T1000 (cell line): ENCODE measurements around the gene CD96.
A peak's percentile ranks its signal among the peaks of the same experiment; 100 is the strongest.
"Not testable (repeated sequence)": the region's sequence is repeated elsewhere in the genome, so short reads cannot be mapped to it uniquely, and the experiment has no call there.

Experiments used
- DNase-seq: peaks from one replicate; lab custom pipeline; 2025; ENCODE audit warnings: mixed read lengths; lab: John Stamatoyannopoulos, UW

The CD96 gene, protein sequence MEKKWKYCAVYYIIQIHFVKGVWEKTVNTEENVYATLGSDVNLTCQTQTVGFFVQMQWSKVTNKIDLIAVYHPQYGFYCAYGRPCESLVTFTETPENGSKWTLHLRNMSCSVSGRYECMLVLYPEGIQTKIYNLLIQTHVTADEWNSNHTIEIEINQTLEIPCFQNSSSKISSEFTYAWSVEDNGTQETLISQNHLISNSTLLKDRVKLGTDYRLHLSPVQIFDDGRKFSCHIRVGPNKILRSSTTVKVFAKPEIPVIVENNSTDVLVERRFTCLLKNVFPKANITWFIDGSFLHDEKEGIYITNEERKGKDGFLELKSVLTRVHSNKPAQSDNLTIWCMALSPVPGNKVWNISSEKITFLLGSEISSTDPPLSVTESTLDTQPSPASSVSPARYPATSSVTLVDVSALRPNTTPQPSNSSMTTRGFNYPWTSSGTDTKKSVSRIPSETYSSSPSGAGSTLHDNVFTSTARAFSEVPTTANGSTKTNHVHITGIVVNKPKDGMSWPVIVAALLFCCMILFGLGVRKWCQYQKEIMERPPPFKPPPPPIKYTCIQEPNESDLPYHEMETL

DNA sequence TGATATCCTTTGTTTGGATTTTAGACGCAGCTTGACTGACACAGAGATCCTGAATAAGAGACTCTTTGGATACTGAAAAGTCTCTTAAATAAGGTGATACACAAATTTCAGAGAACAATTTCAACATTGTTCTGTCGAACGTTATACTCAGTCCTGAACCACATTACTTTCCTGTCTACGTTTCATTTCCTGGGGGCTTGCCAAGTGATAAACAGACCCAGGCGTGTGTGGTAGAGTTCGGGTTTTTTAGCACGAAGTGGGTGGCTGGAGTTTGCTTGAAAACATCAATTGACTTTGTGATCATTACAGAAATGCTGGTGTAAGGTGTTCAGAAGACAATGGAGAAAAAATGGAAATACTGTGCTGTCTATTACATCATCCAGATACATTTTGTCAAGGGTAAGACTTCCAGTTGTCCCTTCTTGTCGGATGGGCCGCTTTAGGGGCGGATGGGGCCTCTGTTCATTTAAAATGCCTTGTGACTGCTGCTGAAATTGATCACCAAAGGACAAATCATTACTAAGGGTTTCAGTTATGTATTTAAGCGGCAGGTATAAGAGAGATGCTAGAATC is at the start of gene CD96:
Gene CD96 (plus strand): TSS at position 287 of the 573 bp plus-strand sequence. CDS start 52 bp downstream, at position 339.
- no peak for DNase-seq

DNA sequence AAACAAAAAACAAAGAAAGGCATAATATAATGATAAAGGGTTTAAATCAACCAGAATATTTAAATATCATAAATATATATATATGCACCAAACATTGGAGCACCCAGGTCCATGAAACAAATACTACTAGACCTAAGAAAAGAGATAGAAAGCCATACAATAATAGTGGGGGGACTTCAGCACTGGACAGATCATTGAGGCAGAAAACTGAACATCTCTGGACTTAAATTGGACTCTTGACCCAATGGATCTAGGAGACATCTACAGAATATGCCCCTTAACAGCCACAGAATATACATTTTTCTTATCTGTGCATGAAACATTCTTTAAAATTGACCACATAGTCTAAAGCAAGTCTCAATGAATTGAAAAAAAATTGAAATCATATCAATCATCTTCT is 48.7 kb upstream of the CD96 start:
- DNase-seq = no peak

DNA sequence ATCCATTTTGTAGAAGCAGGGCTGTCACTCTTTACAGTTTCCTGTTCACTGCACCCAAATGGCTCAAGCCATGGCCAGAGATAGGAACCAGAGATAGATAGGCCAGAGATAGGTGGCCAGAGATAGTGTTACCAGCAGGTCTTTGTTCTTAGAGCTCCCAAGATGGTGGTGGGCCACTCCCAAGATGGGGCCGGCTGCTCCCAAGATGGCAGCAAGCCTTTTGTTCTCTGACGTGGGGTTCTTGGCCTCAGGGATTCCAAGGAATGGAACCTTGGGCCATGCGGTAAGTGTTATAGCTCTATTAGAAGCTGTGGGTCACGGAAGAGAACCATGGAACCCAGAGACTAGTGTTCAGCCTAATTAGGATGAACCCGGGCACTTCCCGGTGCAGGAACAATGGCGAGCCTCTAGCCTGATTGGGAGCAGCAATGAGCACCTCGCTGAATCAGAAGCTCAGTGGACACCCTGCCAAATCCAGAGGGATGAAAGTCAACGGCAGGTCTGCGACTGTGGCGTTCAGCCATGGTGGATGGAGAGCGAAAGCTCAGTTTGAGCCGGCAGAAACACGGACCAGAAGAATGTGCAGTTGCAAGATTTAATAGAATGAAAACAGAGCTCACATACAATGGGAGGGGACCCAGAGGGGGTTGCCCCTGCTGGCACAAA is 45.0 kb upstream of the CD96 start:
- no peak for DNase-seq

DNA sequence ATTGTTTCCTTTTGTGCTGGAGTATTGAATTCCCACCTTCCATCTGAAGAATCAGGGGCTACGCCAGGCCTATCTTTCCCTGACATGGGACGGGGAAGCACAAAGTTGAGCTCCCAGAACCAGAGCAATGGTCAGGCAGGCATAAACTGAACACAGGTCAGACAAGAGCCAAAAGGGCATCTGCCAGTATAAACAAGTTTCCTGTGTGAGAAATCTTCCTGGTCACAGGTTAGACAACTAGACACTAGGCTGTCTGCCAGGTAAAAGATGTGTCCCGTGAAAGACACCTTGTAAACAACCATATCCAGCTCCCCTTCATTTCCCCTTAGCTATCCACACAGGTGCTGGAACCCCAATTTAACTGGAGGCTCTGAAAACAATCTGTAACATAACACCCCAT is 44.0 kb upstream of the CD96 start:
- DNase-seq = no peak

DNA sequence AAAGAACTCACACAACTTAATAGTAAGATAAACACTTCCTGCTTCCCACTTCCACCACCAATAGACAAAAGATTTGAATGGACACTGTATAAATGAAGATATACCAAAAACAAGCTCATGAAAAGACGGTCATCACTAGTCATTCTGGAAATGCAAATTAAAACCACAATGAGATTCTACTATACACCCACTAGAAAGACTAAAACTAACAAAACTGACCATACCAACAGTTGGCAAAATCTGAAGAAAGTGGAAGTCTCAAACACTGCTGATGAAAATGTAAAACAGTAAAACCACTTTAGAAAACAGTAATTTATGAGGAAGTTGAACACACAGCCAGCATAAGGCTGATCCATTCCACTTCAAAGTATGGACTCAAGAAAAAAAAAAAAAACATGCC is 35.6 kb upstream of the CD96 start:
- no peak for DNase-seq

DNA sequence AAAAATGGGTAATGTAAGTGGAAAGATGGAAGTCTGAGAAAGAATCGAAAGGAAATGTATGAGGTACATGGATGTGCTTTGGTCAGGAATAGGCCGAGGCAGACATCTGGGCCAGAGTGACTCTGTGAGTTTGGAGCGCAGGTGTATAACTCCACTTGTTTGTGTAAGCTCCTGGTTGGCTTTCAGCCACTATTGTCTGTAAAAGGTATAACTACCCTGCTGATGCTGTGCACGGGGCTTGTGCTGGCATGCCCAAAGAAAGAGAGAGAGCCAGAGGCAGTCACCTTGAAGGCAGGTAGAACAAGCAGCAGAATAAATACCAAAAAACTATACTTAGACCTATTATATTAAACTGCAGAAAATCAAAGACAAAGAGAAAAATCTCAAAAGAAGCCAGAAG is 32.7 kb upstream of the CD96 start:
- no peak for DNase-seq

DNA sequence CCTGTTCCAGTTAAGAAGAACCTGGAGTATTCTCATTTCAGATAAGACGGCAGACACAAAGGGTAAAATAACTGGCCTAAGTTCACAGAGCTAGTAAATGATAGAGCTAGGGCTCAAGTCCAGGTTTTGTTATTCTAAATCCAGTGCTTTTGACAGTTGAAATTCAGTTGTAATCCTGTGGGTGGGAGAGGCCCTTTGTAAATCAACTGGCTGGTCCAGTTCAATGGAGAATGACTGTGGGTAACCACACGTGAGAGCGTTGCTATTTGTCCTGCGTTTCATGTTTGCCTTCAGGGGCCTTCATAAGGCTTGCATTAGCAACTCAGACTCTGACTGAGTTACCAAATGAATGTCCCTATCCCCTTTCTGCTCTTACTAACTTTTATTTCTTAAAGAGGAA is 24.2 kb upstream of the CD96 start:
- DNase-seq = no peak

DNA sequence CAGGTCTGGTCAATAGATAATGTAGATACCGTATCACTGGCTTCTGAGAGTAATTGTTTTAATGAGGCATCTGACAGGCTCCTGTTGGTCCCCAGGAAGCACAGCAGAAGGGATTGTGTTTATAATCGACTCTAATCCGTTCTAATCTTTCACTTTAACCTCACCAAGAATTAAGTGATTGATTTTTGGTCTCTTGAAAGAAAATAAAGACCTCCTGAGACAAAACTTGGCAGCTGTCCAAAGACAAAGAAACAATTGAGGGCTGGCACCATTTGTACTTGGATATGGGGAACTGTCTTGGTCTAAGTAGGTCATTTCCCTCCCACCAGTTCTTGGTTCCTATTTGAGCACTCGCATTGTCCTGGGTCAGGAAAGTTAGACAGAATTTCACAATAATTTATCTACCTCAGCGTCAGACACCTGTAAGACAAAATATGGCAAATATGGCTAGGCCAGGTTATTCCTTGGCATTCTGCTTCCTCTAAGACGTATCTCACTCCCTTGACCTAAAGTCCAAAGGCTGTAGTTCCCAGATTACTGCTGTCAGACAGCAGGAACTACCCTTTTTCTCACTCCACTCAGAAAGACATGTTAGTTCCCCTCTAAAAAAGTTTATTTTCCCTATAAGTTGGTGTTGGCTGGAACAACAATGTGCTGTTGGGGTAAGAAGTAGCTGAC is 22.7 kb upstream of the CD96 start:
- no peak for DNase-seq

DNA sequence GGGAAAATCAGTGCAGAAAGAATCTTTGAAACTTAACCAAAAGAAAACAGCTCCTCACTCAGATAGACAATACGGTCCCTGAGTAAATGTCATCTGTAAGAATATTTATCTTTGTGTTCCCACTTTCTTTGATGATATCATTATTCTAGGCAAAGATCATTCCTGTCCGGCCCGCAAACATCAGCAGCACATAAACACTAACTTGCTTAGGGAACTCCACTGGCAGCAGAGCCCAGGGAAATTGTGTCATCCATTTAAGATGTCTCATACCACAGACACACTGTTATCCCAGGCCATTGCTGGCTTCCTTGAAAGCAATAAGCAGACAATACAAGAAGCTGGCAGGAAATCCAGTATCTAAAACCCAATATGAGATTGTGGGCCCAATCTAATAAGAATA is 20.1 kb upstream of the CD96 start:
- DNase-seq = no peak

DNA sequence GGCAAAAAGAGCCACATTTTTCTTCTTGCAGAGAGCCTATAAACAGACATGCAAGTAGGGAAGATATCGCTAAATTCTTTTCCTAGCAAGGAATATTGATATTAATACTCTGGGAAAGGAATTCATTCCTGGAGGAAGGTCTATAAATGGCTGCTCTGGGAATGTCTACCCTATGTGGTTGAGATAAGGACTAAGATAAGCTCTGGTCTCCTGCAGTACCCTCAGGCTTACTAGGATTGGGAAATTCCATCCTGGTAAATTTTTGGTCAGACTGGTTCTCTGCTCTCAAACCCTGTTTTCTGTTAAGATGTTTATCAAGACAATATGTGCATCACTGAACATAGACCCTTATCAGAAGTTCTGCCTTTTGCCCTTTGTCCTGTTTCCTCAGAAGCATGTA is 17.5 kb upstream of the CD96 start:
- DNase-seq = not testable (repeated sequence)

DNA sequence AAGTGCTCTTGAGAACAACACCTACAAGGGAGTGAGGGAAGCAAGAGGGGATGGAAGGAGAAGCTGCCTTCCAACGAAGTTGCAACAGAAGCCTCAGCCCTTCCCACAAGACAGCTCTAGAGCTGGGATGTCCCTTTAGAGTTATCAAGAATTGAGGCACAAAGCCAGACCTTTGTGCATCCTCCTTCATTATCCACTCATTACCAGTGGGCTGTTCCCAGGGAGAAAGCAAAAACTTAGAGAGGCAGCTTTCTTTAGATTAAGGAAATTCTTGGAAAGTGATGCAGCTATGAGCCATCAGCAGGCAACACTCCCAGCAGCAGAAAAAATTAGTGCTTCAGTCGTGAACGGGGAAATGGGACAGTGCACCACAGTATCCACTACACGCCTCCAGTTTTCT is 10.6 kb upstream of the CD96 start:
- no peak for DNase-seq

DNA sequence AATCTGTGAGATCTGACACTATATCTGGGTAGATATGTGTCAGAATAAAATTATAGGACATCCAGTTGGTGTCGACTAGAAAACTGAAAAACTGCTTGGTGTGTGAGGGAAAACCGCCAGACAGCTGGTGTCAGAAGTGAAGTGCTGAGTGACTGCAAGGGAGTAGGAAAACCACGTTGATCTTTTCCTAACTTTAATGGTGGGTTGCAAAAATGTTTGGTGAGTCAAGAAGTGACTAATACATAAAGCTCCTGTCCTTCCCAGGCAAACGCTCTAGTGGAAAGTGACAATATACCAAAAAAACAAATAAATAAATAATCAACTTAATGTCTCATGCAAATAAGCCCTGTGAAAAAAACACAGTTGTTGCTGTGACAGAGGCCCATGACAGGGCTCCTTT is 7.3 kb upstream of the CD96 start:
- DNase-seq = no peak

DNA sequence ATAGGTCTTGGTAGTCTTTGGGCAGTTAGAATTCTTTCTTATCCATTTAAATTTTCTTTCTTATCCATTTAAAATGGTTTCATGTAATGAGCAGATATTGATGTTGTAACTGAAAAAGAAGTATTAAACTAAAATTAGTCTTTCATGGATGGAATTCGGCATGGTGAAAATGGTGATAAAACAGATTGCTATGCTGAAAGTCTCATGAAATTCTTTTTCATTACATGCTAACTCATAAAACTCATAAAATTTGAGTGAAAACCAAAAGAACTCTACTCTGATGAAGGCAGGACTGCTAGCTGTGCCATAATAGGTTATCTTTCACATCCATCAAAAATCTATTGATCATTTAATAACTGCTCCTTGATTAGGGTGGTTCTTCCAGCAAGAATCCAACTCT is 3.9 kb upstream of the CD96 start:
- DNase-seq = no peak

DNA sequence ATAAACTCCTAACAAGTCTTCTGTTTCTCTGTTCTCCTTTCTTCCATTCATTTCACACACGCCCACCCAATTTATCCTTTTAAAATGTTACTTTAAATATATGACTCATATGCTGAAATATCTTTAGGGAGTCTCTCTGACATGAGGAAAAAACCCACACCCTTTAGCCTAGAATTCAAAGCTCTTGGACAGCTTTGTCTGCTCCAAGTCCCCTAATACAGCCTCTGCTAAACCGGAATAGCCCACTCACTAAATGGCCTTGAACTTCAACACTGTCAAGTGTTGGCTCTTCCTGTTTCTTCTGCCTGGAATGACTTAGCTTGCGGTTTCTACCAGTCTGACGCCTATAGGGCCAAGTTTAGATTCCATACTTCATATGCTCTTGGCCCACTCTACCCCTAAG is 3.3 kb upstream of the CD96 start:
- DNase-seq = no peak

DNA sequence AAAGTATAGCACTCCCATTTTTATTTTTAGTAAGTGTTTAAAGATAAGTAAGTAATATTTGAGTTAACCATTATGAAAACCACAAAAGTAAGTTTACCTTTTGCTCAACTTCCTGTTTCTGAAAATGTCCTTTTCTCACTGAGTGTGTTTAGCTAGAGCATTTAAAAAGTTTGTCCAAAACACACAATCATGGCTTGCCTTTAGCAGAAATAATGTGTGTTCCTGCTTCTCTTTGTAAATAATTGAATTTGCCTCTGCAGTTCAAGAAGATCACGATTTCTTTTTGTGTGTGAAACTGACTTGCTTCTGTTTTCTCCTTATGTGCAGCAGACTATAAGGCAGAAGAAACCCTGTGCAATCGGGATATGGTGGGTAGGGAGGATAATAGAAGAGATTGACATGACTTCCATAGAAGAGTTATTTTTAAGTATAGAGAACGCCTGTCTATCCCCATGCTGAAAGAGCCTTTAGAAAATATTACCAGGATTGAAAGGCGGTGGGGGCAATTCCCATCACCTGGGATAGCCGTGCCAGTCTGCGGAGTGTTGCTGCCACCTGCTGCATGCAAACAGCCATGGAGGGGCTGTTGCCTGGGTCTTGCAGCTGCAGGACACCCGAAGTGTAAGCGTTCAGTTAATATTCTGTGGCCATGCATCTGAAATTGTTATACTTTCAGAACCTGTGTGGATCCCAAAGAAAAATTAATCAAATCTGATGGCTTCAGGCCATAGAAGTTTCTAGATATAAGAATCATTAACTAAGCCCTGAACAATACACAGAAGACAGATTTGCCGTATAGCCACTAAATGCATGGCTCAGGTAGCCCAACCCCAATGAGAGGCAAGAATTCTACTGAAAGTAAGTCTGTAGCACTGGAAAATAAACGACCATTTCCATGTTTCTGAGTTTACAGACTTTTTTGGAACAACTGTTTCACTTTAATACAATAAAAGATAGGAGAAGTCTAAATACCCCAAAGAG is 2.4 kb upstream of the CD96 start:
- DNase-seq = peak; percentile 30

DNA sequence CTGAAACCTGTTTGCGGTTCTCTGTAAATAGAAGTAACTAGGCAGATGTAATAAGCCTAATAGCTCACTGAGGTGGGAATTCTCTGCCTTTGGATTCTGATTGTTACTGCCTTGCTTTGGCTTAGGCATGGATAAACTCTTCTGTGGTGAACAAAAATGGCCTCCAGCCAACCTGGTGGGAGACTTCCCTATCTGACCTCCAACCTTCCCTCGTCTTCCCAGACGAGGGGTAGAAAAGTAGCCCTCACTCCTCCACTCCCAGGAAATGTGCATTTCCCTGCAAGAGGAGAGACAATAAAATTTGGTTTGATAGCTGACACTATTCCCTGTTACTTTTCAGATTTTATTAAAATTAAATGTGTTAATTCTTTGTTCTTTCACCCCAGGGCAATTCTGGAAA is 606 bp upstream of the CD96 start:
- no peak for DNase-seq

DNA sequence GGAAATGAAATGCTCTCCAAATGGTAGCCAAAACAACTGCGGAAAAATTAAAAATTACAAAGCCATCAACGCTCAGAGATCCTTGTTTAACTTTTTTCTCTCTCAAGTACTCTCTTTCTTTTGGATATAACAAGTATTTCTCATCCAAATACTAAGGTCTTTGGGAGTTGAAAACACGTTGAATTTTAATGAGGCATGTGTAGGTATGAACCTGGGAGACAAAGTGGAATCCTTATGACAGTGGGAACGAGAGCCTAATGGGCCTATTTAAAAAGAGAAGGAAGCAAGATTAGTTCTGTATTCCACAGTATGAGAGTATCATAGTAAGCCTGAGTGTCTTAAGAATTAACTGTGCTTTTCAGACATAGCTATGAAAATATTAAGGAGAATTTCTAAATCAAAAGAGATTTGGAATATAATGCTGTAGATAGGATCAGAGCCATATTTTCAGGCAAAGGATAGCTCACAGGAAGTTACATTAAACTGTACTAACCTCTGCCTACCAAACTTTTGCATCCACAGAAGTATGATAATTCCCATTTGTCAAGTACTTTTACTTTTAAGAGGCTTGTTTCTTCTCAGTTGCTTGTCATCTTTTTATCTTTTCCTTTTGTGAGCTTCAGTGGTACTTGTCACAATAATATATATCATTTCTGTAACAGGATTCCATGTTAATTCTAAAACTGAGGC is 759 bp downstream of the CD96 start:
- DNase-seq = no peak

DNA sequence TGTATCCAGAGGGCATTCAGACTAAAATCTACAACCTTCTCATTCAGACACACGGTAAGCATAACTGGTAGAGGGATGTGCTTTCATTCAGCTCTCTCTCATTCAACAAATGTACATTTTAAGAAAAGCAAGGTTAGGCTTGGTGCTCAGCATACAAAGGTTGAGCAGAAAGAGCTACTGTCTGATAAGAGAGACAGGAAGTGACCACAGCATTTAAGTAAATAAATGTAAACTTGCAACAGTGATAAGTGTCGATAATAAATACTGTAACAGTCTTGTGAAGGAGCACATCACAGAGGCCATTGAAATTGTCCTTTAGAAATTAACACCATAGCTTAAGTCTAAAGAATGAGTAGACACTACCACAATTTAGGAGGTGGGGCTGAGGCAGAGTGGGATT is 3.4 kb downstream of the CD96 start:
- no peak for DNase-seq

DNA sequence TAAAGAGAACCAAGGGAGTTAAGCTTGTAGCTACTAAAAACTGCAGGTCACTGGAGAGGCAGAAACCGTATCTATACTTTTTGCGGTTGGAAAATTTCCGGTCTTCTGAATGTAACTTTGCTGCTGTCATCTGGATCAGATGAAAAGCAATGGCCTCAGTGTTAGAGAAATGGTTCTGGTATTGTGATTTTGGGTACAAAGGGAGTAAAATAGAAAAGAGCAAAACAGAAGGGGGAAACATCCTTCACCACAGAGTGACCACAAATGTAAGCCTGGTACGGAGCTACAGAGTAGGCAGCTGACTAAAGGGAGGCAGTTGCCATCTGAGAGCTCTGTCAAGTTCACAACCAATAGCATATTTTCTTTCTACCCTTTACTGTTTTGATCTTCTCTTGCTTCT is 5.6 kb downstream of the CD96 start:
- DNase-seq = no peak

DNA sequence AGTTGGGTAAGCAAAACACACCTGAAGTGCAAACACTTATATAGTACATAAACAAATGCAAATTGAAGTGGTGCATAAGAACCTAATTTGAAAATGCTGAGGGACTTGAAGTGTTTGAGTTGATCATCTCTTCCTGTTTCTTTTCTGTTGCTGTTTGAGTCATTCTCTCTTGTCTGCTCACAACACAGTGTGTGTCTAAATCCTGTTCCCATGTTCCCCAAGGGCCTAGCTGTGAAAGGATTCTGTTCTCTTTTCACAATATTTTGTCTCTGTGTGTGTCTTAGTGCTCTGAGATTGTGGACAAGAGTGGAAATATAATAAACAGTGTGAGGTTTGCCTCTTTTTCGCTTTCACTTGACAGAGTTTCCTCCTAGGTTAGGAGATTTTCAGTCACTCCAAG is 6.1 kb downstream of the CD96 start:
- no peak for DNase-seq

DNA sequence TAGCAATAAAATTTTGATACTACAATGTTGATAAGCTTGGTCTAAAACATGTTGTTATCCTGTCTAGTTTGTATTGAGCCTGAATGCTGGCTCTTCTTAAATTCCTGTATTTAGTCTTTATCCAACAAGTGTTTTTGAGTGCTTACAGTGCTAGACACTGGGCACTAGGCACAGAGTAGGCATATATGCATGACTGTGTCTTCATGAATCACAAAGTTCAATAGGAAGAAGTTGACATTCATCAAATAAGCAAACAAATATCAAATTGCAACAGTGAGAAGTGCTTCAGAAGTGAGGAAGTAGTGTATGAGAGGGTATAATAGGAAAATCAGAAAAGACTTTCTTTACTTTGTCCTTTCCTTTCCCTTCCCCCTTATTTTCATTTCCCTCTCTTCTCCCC is 6.8 kb downstream of the CD96 start:
- DNase-seq = no peak
